H1 (cell line): ENCODE data around the gene ADORA1. TPM values are rescaled to one million over a fixed set of nuclear protein-coding genes. Genes with fewer than 3 reads are reported as not detected.

Source experiments
- CTCF ChIA-PET: fragments of 300-600 bp; sonication (Branson Sonifier 250); formaldehyde crosslinking; loops from one replicate; lab custom pipeline; 2021; ENCODE audit not compliant: partially characterized antibody; lab: Charles Lee
- POLR2A ChIA-PET: fragments of 300-600 bp; sonication (Branson Sonifier 250); formaldehyde crosslinking; loops from one replicate; lab custom pipeline; 2021; ENCODE audit warnings: inconsistent platforms; ENCODE audit not compliant: partially characterized antibody; lab: Charles Lee
- DNase-seq, 2 experiments: peaks; one replicate each; pipeline versions ENCODE4 v3.0.0 to v3.0.0-alpha.2; 2010 to 2022; ENCODE audit warnings: low spot score in 2 of 2, low read depth in 1 of 2, mixed read lengths in 1 of 2
- FAIRE-seq: peaks from 2 replicates; lab custom pipeline; 2011; peaks lifted over from hg19 to GRCh38; lab: Jason Lieb, UNC
- H2AFZ ChIP-seq: 2 replicates; pipeline ENCODE4 v1.8.1; 2012; ENCODE audit warnings: low read length, inconsistent platforms
- H2AK5ac ChIP-seq: 2 replicates; pipeline ENCODE4 v1.6.1; 2013; ENCODE audit warnings: low read depth, low read length
- H2BK120ac ChIP-seq: replicated peaks from 2 replicates; pipeline ENCODE3; 2013; ENCODE audit warnings: low read depth, low read length, inconsistent platforms
- H2BK12ac ChIP-seq: 2 replicates; pipeline ENCODE4 v1.6.1; 2013; ENCODE audit warnings: low read depth, low read length
- H2BK15ac ChIP-seq: 2 replicates; pipeline ENCODE4 v1.6.1; 2013; ENCODE audit warnings: low read length
- H2BK20ac ChIP-seq: 2 replicates; pipeline ENCODE4 v1.6.1; 2013; ENCODE audit warnings: low read length
- H2BK5ac ChIP-seq: 2 replicates; pipeline ENCODE4 v1.6.1; 2013; ENCODE audit warnings: low read depth, low read length
- H3K14ac ChIP-seq: 2 replicates; pipeline ENCODE4 v1.6.1; 2013; ENCODE audit warnings: inconsistent platforms; ENCODE audit not compliant: insufficient read length
- H3K18ac ChIP-seq: 2 replicates; pipeline ENCODE4 v1.6.1; 2013; ENCODE audit warnings: low read length; ENCODE audit errors: extremely low read depth
- H3K23ac ChIP-seq: 2 replicates; pipeline ENCODE4 v1.6.1; 2013; ENCODE audit warnings: inconsistent platforms; ENCODE audit not compliant: insufficient read length
- H3K23me2 ChIP-seq: 2 replicates; pipeline ENCODE4 v1.6.1; 2013; ENCODE audit warnings: low read depth, low read length
- H3K27ac ChIP-seq: 2 replicates; pipeline ENCODE4 v1.6.1; 2011; ENCODE audit warnings: low read depth, low read length, inconsistent platforms
- H3K27me3 ChIP-seq, 4 experiments: replicated peaks in 1 of 4; 1 replicate in 1 of 4; 2 replicates in 3 of 4; pipeline versions ENCODE4 v1.6.1 to v1.8.1; 2011 to 2013; ENCODE audit warnings: low read length in 3 of 4, mild to moderate bottlenecking in 3 of 4, inconsistent platforms in 2 of 4, mixed read lengths in 2 of 4, moderate library complexity in 1 of 4; ENCODE audit not compliant: control insufficient read depth in 3 of 4, insufficient read depth in 3 of 4; ENCODE audit errors: extremely low read depth in 1 of 4
- H3K36me3 ChIP-seq, 4 experiments: 2 replicates each; pipeline versions ENCODE4 v1.6.1 to v1.8.1; 2011 to 2013; ENCODE audit warnings: mild to moderate bottlenecking in 4 of 4, low read length in 3 of 4, moderate library complexity in 2 of 4, control low read depth in 1 of 4, inconsistent platforms in 1 of 4; ENCODE audit not compliant: insufficient read depth in 4 of 4, control insufficient read depth in 2 of 4
- H3K4ac ChIP-seq: replicated peaks from 2 replicates; pipeline ENCODE3; 2013; ENCODE audit warnings: low read length, low read depth, mixed read lengths, inconsistent platforms; ENCODE audit not compliant: insufficient read length
- H3K4me1 ChIP-seq, 4 experiments: replicated peaks in 1 of 4; 1 replicate in 1 of 4; 2 replicates in 3 of 4; pipeline versions ENCODE4 v1.6.1 to v1.8.1; 2011 to 2013; ENCODE audit warnings: low read length in 3 of 4, inconsistent platforms in 2 of 4, mixed read lengths in 1 of 4; ENCODE audit not compliant: insufficient read depth in 4 of 4, control insufficient read depth in 3 of 4
- H3K4me2 ChIP-seq, 2 experiments: 2 replicates each; pipeline versions ENCODE4 v1.6.1 to v1.8.1; 2011 to 2013; ENCODE audit warnings: low read depth in 2 of 2, low read length in 2 of 2, control low read depth in 1 of 2, inconsistent platforms in 1 of 2, mild to moderate bottlenecking in 1 of 2; ENCODE audit not compliant: insufficient read depth in 1 of 2
- H3K4me3 ChIP-seq, 4 experiments: fragments of 200-600, 300-600 bp in 1 of 4; sonication (generic), shearing (Covaris generic), sonication (Bioruptor Twin) in 1 of 4; 2 replicates each; pipeline versions ENCODE4 v1.5.1 to v1.8.1; 2011 to 2016; ENCODE audit warnings: low read length in 4 of 4, low read depth in 3 of 4, control low read depth in 2 of 4, inconsistent platforms in 2 of 4, mild to moderate bottlenecking in 2 of 4, mixed read lengths in 1 of 4, moderate library complexity in 1 of 4; ENCODE audit not compliant: insufficient read depth in 2 of 4; ENCODE audit errors: extremely low read depth in 1 of 4
- H3K56ac ChIP-seq: replicated peaks from 2 replicates; pipeline ENCODE3; 2013; ENCODE audit warnings: low read depth, mild to moderate bottlenecking, mixed read lengths, low read length, inconsistent platforms; ENCODE audit not compliant: insufficient read length
- H3K79me1 ChIP-seq: 2 replicates; pipeline ENCODE4 v1.6.1; 2013; ENCODE audit warnings: low read depth, low read length, control low read depth
- H3K79me2 ChIP-seq, 2 experiments: 2 replicates each; pipeline versions ENCODE4 v1.6.1 to v1.8.1; 2012 to 2013; ENCODE audit warnings: low read length in 2 of 2, mild to moderate bottlenecking in 2 of 2, inconsistent platforms in 1 of 2; ENCODE audit not compliant: insufficient read depth in 2 of 2, control insufficient read depth in 1 of 2
- H3K9ac ChIP-seq, 4 experiments: replicated peaks in 1 of 4; 1 replicate in 1 of 4; 2 replicates in 3 of 4; pipeline versions ENCODE4 v1.6.1 to v1.8.1; 2011 to 2013; ENCODE audit warnings: low read depth in 3 of 4, low read length in 3 of 4, control low read depth in 2 of 4, mild to moderate bottlenecking in 2 of 4, moderate library complexity in 2 of 4, inconsistent platforms in 1 of 4; ENCODE audit errors: extremely low read depth in 1 of 4
- H3K9me3 ChIP-seq, 2 experiments: 2 replicates each; pipeline versions ENCODE4 v1.6.1 to v1.8.1; 2012 to 2013; ENCODE audit warnings: mild to moderate bottlenecking in 2 of 2, moderate library complexity in 2 of 2, control low read depth in 1 of 2, inconsistent platforms in 1 of 2, low read depth in 1 of 2, low read length in 1 of 2, mixed read lengths in 1 of 2; ENCODE audit not compliant: insufficient read depth in 2 of 2
- H4K20me1 ChIP-seq, 2 experiments: replicated peaks in 1 of 2; 2 replicates each; pipeline versions ENCODE3 to v1.8.1; 2011 to 2013; ENCODE audit warnings: inconsistent platforms in 2 of 2, low read length in 2 of 2, mild to moderate bottlenecking in 1 of 2; ENCODE audit not compliant: insufficient read depth in 2 of 2, control insufficient read depth in 1 of 2
- H4K5ac ChIP-seq: 2 replicates; pipeline ENCODE4 v1.6.1; 2013; ENCODE audit warnings: low read length, low read depth, mixed read lengths, inconsistent platforms; ENCODE audit not compliant: insufficient read length
- H4K8ac ChIP-seq: 2 replicates; pipeline ENCODE4 v1.8.0; 2013; ENCODE audit warnings: mild to moderate bottlenecking, moderate library complexity, low read length, inconsistent platforms; ENCODE audit not compliant: insufficient read depth; ENCODE audit errors: extremely low read depth
- H4K91ac ChIP-seq: replicated peaks from 2 replicates; pipeline ENCODE3; 2013; ENCODE audit warnings: low read length, mixed read lengths, inconsistent platforms; ENCODE audit not compliant: insufficient read length
- CHD1 ChIP-seq: IDR thresholded peaks from 2 replicates; pipeline ENCODE4 v1.6.1; 2012; ENCODE audit warnings: low read depth, low read length, improper control_type of control experiment
- EP300 ChIP-seq, 2 experiments: IDR thresholded peaks; 1 replicate in 1 of 2; 2 replicates in 1 of 2; pipeline ENCODE4 v1.6.1; 2011 to 2012; ENCODE audit warnings: low read depth in 2 of 2, low read length in 2 of 2, mild to moderate bottlenecking in 2 of 2, borderline replicate concordance in 1 of 2, inconsistent platforms in 1 of 2, moderate library complexity in 1 of 2
- FOSL1 ChIP-seq: IDR thresholded peaks from 2 replicates; pipeline ENCODE4 v1.6.1; 2011; ENCODE audit warnings: mild to moderate bottlenecking, low read depth, low read length, moderate library complexity; ENCODE audit not compliant: insufficient read depth
- GABPA ChIP-seq: IDR thresholded peaks from 2 replicates; pipeline ENCODE4 v1.6.1; 2011; ENCODE audit warnings: mild to moderate bottlenecking, low read length, moderate library complexity, borderline replicate concordance; ENCODE audit not compliant: insufficient read depth
- GTF2F1 ChIP-seq: IDR thresholded peaks from 2 replicates; pipeline ENCODE4 v1.6.1; 2012; ENCODE audit warnings: low read depth, low read length, improper control_type of control experiment, borderline replicate concordance
- KDM4A ChIP-seq: IDR thresholded peaks from one replicate; pipeline ENCODE4 v1.7.1; 2012; ENCODE audit warnings: low read depth, mild to moderate bottlenecking, moderate library complexity, low read length, inconsistent platforms; ENCODE audit not compliant: severe bottlenecking
- KDM5A ChIP-seq: fragments of 200-600 bp; IDR thresholded peaks from 2 replicates; pipeline ENCODE4 v1.7.1; 2012; ENCODE audit warnings: mild to moderate bottlenecking, low read length, inconsistent platforms, mixed read lengths
- MAFK ChIP-seq: IDR thresholded peaks from 2 replicates; pipeline ENCODE4 v1.6.1; 2012; ENCODE audit warnings: low read depth, mild to moderate bottlenecking, improper control_type of control experiment, low read length
- SIX5 ChIP-seq: IDR thresholded peaks from 2 replicates; pipeline ENCODE4 v1.6.1; 2011; ENCODE audit warnings: mild to moderate bottlenecking, low read depth, low read length
- SP2 ChIP-seq: IDR thresholded peaks from 2 replicates; pipeline ENCODE4 v1.6.1; 2012; ENCODE audit warnings: mild to moderate bottlenecking, low read length, inconsistent platforms
- TAF1 ChIP-seq: IDR thresholded peaks from 2 replicates; pipeline ENCODE4 v1.6.1; 2011; ENCODE audit warnings: mild to moderate bottlenecking, low read depth, low read length
- TBP ChIP-seq: IDR thresholded peaks from 2 replicates; pipeline ENCODE4 v1.6.1; 2011; ENCODE audit warnings: low read depth, low read length, improper control_type of control experiment
- TEAD4 ChIP-seq: IDR thresholded peaks from 2 replicates; pipeline ENCODE4 v1.6.1; 2012; ENCODE audit warnings: low read depth, low read length, inconsistent platforms, mixed read lengths
- WGBS, 2 experiments: shearing (Covaris generic) in 1 of 2; methylation state at CpG; one replicate each; pipeline versions ENCODE4 v1.1.6 to v1.1.7; 2013 to 2015; ENCODE audit warnings: low lambda C conversion rate in 2 of 2, mixed read lengths in 2 of 2, inconsistent platforms in 1 of 2, low coverage in 1 of 2, missing lambda C conversion rate in 1 of 2; ENCODE audit not compliant: insufficient replicate concordance in 2 of 2, insufficient coverage in 1 of 2, insufficient read length in 1 of 2; ENCODE audit errors: extremely low coverage in 1 of 2, missing lambda C conversion rate in 1 of 2; 5-methylcytosine and 5-hydroxymethylcytosine counted together
- polyA plus RNA-seq, 7 experiments: library from polyadenylated mRNA; depleted of rRNA in 3 of 7; stranded (reverse) in 5 of 7; unstranded in 2 of 7; fragments of >200 nt in 5 of 7; fragments of 200-250 nt in 2 of 7; gene quantifications; 1 replicate in 5 of 7; 2 replicates in 1 of 7; 4 replicates in 1 of 7; pipeline versions ENCODE4 v1.2.1 to v1.2.3, GENCODE V29; 2011 to 2013; ENCODE audit warnings: missing spikeins in 2 of 7, mixed read lengths in 2 of 7
- total RNA-seq: library from RNA; stranded (reverse); fragmentation: NEBNext Ultra II Directional; extraction: Animal tissue kit (Norgen Biotek cat#: 25700); gene quantifications from 2 replicates; pipeline ENCODE4 v1.2.1, GENCODE V29; 2021

ADORA1 gene
- total and polyA plus RNA-seq, 2 of the 8 experiments (the other 6 are each of a cell fraction or from before 2014, with no cell fraction given) = 3.3 to 6.7 TPM

- FAIRE-seq (no peak), DNase-seq (no peak)
- no peak overlapping the region for H3K4ac ChIP-seq
- H3K56ac ChIP-seq = no peak overlapping the region
- no peaks in the 10 kb centered on the region for H3K9me3 ChIP-seq
- H3K18ac ChIP-seq = no peak overlapping the region
- no peak overlapping the region for H3K9ac ChIP-seq
- H3K79me2 ChIP-seq = no peaks in the 10 kb centered on the region
- ChIA-PET POLR2A (interaction anchor here (1.0 kb wide), 1 partner anchor 43 kb away, joined by 3 read pairs; no protein-coding TSS in a partner anchor), CTCF (interaction anchor here (0.7 to 16.8 kb wide), 26 partner anchors 8 to 168 kb away, joined by 3 to 511 read pairs (median 6); partner anchors contain the start of genes ADORA1 and MYBPH)
- no peak overlapping the region for H3K14ac ChIP-seq
- WGBS, 2 experiments = 95% methylated on average over 10 of the region's 23 CpGs; no CpG with 5 or more reads in 1 of the 2 experiments
- no peak overlapping the region for H4K5ac ChIP-seq
- H4K91ac ChIP-seq = no peak overlapping the region
- no peak overlapping the region for H2BK12ac ChIP-seq
- H2BK5ac ChIP-seq = no peak overlapping the region
- no peaks in the 10 kb centered on the region for H3K23me2 ChIP-seq
- no peak overlapping the region for H3K27ac ChIP-seq
- no peak overlapping the region for H3K23ac ChIP-seq
- no peaks in the 10 kb centered on the region for H3K79me1 ChIP-seq
- H2BK15ac ChIP-seq = no peak overlapping the region
- no peaks in the 10 kb centered on the region for H4K20me1 ChIP-seq
- H2BK20ac ChIP-seq = no peak overlapping the region
- H3K36me3 ChIP-seq = no peaks in the 10 kb centered on the region
- no peak overlapping the region for H3K4me3 ChIP-seq
- H2AFZ ChIP-seq = no peak overlapping the region
- no peak overlapping the region for H4K8ac ChIP-seq
- no peak overlapping the region for H2AK5ac ChIP-seq
- H3K4me1 ChIP-seq = no peaks in the 10 kb centered on the region; a peak in 1 of 7 replicates
- no peaks in the 10 kb centered on the region for H3K27me3 ChIP-seq
- H2BK120ac ChIP-seq = no peak overlapping the region
- H3K4me2 ChIP-seq = no peak overlapping the region
- TF ChIP-seq KDM4A = no peak
- no peak for TF ChIP-seq FOSL1
- no peak for TF ChIP-seq MAFK
- no peak for TF ChIP-seq TAF1
- TF ChIP-seq GTF2F1 = no peak
- TF ChIP-seq TBP = no peak
- no peak for TF ChIP-seq GABPA
- TF ChIP-seq CHD1 = no peak
- TF ChIP-seq SP2 = no peak
- no peak for TF ChIP-seq KDM5A
- no peak for TF ChIP-seq TEAD4
- TF ChIP-seq SIX5 = no peak
- no peak for TF ChIP-seq EP300 (IDR thresholded peaks at IDR 0.05; ENCODE audit: borderline replicate concordance in 1 of 2, low read depth in 2 of 2, low read length in 2 of 2)
Observed at GRCh38 chr1:203167026-203167912, 39.7 kb downstream of the ADORA1 start.
